GM18502 (cell line): ENCODE measurements around the gene OR12D3.
"Not testable (repeated sequence)": the region's sequence is repeated elsewhere in the genome, so short reads cannot be mapped to it uniquely, and the experiment has no call there.

Experiments used
- ATAC-seq: cut with Tn5 transposase; IDR thresholded peaks from one replicate; pipeline ENCODE4 v1.9.1; 2021; ENCODE audit warnings: mild to moderate bottlenecking; ENCODE audit not compliant: unreplicated experiment, poor library complexity

The OR12D3 gene, protein sequence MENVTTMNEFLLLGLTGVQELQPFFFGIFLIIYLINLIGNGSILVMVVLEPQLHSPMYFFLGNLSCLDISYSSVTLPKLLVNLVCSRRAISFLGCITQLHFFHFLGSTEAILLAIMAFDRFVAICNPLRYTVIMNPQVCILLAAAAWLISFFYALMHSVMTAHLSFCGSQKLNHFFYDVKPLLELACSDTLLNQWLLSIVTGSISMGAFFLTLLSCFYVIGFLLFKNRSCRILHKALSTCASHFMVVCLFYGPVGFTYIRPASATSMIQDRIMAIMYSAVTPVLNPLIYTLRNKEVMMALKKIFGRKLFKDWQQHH

DNA sequence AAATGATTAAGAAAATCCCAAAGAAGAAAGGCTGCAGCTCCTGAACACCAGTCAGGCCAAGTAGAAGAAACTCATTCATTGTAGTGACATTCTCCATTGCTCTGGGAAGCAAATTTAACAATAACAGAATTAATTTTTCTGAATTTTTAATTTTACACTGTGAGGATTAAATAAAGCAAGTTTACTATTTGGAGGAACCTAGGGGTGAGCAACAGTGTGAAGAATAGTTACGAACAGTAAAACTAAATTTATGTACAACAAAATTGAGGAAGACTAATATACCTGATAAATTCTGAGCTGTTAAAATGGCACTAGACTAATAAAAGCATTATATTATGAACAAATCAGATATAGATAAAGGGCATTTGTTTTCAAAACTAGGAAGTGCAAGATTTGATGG is at the start of gene OR12D3:
TSS of gene OR12D3 (minus strand) at position 101 of the 400 bp plus-strand sequence. CDS start at position 97, 4 bp downstream.
- ATAC-seq, result no peak

DNA sequence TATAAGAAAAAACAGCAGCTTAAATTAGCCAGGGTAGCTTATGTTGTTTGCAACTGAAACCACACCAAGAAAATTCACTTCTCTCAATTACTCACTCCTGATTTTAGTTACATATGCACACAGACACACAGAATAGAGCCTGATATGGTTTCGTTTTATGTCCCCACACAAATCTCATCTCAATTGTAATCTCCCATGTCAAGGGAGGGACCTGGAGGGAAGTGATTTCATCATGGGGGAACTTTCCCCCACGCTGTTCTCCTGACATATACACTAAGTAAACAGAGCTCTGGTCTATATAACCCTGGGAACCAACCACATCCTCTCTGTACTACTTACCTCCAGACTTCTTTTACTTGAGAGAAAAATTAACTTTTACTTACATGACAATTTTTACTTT is 49.5 kb upstream of the OR12D3 start:
- ATAC-seq, result no peak

DNA sequence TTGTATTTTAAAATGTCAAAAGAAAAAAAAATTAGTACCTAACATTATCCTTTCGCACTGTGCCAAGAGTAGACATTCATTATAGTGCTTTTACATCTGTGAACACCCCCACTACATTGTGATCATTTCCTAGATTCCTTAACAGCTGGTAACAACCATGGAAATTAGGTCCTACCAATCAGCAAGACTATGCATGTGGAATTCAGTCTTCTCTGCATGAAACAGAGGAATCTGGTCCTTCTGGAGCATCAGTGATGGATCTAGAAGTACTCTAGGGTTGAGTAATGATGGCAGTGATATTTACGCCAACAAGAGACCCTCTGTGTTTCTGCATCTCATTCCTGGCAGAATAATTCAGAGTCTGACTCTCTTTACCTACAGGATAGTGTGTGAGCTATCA is 49.1 kb upstream of the OR12D3 start:
- ATAC-seq, result no peak

DNA sequence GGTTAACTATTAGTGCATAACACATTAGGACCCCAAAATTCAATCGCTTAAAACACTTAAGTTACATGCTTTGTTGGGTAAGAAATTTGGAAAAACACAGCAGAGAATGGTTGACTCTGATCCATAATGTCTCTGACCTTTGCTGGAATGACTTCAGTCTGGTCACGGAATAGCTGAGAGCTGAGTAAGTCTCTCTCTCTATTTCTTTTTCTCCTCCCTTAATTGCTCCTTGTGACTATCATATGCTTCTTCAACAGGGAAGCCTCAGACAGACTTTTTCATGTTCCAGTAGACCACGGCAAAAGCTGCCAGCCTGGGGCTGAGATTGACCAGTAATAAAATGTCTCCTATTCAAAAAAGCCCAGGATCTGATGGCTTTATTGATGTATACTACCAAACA is 44.4 kb upstream of the OR12D3 start:
- no peak for ATAC-seq

DNA sequence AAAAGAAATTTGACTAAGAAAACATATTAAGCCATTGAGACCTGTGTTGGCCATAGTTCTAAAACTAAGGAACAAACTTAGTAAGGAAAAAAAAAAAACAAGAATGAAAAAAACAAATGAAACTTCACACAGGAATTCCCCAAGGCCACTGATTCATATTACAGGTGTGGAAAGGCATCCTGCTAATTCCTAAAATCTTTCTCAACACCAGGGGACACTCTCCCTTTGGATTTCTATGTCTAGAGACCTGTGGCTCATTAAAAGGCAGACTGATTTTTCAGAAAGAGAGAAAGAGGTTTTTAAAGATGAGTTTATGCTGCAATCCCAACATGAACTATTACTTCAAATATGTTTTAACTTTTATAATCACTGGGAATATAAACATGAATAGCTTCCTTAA is 39.5 kb upstream of the OR12D3 start, which contains the start of gene OR12D1:
TSS of gene OR12D1 (plus strand) at position 341 of the 400 bp plus-strand sequence.
- no peak for ATAC-seq

DNA sequence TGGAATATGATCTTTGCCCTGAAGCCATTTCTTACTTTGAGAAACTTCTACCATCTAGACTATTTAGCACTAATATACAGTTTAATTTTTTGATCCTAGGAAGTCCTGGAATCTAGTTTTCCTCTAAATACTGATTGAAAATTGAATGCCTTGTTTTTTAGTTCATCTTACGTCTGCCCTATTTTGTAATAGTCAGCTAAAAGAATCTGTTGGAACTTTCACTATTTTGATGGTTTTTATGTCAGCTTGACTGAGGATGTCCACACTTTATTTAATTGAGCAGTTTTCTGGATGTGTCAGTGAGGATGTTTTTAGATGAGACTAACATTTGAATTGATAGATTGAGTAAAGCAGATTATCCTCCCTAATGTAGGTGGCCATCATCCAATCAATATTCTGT is 28.7 kb upstream of the OR12D3 start:
- no peak for ATAC-seq

DNA sequence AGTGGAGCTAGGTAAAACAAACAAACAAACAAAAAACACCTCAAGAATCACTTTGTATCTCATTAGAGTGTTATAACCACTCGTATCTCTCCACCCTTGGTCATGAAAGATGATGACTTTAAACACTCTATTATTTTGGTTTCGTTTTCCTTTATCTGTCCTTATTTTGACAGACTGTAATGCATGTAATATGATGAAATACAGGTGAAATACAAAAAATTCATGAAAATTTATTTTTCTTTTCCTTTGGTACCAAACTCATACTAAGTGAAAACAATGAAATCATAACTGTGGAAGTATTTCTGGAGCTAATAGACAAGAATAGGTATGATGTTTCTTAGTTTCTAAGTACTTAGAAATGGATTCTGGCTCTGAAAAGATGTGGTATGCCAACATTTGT is 24.4 kb upstream of the OR12D3 start:
- no peak for ATAC-seq

DNA sequence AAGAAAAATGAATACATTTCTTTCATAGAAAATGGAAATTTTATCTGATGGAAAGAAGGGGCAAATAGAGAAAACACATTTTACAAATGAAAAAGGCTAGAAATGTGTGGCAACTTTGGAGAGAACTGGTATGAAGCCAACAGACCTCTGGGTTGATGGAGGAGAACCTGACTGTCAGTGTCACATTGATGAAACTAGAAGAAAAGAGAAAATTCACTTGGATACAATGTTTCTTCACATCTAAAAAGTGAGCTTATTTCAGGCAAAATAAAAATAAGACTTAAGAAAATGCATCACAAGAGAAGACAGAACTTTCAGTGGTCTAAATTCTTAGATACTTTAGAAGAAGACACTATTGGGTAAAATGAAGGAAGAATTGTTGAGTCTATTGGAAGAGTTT is 20.2 kb upstream of the OR12D3 start, which contains the start of gene OR12D2:
TSS of gene OR12D2 (plus strand) at position 301 of the 400 bp plus-strand sequence. CDS start 1,069 bp downstream, outside the sequence.
- no peak for ATAC-seq

DNA sequence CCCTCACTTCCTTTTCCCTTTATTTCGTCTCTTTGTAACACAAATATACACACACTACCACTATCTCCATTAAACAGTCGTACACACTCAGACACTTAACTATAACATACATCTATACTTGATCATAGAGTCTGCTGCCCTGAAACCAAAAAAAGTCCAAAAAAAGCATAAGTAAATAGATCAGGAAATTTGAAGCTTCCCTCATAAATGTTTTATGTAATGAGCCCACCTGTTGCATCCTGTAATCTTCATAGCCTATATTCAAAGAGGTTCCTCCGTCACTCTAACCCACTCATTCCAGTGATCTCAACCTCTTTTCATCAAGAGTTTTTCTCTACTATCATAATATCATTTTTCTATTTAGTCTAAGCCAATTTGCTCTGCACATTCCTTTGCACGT is 13.4 kb upstream of the OR12D3 start:
- no peak for ATAC-seq

DNA sequence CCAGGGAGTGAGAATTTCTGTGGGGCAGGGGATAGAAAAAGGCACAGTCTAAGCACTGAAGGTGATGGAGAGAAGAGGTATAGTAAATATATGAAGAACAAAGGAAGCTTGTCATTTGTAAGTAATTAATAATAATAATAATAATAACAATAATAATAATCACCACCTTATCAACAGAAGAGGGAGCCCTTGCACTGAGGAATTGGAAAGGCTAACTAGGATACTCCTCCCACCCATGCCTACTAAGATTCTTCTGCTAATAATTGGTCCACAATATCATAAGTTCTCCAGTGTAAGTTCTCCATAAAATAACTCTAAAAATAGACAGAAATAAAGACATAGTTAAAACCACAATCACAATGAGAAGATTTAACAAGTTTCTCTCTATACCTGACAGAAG is 912 bp upstream of the OR12D3 start:
- no peak for ATAC-seq

DNA sequence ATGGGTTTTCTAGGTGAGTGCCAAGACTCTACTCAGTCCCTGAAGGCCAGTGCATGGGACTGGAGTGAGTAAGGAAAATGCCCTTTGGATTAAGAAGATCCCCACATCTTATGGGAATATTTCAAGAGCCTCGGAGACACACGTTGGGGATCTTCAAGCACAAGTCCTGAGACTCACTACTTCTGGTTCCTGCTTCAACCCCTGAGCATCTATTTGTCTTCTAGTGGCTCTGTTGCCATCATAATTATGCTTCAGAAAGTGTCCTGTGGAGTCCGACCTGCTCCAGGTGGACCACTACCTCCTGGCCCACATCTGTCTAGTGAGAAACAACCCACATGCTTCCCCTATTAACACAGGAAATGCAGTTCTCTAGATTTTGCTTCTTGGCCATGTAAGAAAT is 6.3 kb downstream of the OR12D3 start, which contains the start of gene OR5V1:
TSS of gene OR5V1 (minus strand) at position 101 of the 400 bp plus-strand sequence. CDS start 12,670 bp downstream, outside the sequence.
- no peak for ATAC-seq

DNA sequence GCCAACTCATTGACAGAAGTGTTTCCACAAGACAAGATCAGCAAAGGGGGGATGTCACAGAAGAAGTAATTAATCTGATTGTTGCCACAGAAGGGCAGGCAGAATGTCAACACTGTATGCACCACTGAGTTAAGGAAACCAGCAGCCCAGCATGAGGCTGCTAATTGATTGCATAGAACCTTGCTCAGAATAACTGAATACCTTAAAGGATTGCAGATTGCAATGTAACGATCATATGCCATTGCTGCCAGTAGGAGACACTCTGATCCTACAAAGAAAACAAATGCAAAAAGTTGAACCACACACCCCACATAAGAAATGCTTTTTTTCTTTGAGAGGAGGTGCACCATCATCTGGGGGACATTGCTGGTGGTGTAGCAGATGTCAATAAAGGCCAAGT is 19.5 kb downstream of the OR12D3 start:
- no peak for ATAC-seq

DNA sequence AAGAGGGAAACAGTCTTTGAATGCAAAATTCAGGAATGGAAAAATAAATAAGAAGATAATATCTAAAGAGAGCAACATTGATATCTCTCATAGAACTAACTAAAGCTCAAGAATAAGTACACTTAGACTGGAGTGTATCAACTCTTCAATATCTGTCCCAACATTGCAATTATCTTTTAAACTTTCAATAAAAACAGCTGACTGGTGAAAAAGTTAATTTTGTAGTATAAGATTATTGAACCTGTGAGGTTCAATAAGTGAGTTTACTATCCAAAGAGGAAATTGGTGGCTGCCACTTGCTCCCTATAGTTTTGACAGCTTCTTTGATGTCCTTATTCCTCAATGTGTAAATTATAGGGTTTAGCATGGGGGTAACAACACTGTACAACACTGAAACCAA is 20.1 kb downstream of the OR12D3 start:
- ATAC-seq, result no peak

DNA sequence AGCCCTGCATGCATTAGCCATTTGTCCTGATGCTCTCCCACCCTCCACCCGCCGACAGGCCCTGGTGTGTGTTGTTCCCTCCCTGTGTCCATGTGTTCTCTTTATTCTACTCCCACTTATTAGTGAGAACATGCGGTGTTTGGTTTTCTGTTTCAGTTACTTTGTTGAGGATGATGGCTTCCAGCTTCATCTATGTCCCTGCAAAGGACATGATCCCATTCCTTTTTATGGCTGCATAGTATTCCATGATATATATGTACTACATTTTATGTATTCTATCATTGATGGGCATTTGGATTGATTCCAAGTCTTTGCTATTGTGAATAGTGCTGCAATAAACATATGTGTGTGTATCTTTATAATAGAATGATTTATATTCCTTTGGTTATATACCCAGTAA is 25.7 kb downstream of the OR12D3 start:
- not testable (repeated sequence) for ATAC-seq

DNA sequence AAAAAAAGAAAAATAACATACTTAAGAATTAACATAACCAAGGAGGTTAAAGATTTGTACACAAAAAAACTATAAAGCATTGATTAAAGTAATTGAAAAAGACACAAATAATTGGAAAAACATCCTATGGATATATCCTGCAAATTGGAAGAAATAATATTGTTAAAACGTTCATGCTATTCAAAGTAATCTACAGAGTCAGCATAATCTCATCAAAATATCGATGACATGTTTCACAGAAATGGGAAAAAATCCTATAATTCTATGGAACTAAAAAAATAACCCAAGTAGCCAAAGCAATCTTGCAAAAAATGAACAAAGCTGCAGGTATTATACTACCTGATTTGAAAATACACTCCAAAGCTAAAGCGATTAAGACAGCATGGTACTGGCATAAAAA is 29.7 kb downstream of the OR12D3 start:
- no peak for ATAC-seq

DNA sequence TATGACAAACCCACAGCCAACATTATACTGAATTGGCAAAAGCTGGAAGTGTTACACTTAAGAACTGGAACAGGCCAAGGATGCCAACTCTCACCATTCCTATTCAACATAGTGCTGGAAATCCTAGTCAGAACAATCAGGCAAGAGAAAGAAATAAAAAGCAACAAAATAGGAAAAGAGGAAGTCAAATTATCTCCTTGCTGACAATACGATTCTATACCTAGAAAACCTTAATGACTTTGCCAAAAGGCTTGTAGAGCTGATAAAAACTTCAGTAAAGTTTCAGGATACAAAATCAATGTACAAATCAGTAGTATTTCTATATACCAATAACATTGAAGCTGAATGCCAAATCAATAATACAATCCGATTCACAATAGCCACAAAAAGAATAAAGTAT is 38.8 kb downstream of the OR12D3 start:
- no peak for ATAC-seq

DNA sequence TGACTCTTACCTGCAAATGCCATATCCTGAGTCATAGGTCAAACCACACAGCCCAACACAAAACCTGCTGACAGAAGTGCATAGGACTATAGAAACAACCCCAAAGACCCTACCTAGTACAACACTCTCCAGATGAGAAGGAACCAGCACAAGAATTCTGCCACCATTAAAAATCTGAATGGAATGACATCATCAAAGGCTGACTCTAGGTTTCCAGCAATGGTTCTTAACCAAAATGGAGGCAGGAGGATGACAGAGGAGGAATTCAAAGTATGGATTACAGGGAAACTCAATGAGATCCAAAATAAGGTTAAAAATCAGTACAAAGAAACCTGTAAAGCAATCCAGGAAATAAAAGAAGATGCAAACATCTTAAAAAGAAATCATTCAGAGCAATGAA is 42.4 kb downstream of the OR12D3 start:
- no peak for ATAC-seq

DNA sequence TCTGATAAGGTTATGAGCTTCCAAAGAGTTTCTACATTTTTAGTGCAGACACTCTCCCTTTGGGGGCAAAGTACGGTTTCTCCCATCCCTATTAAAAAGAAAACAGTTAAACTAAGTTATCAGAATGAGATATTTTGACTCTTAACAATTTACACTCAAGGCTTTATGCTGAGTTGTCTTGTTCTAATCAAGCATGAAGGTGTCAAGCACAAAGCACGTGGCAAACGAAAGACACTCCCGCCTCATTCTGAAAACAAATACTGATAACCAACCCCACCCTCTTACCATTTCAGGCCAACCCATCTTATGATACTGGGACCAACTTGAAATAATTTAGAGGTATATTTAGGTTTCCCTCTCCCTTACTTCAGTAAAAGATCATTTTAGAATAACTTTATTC is 49.3 kb downstream of the OR12D3 start:
- ATAC-seq, result no peak
